ENCODE results near the gene CYBB.

GRCh38 chrX:37757082-37757481 is 22.8 kb upstream of the CYBB start:
- TF ChIP-seq CTCF (IDR thresholded peaks at IDR 0.05; ENCODE audit: insufficient read depth, low read length) = no peak
- TF ChIP-seq REST (IDR thresholded peaks at IDR 0.05; ENCODE audit: insufficient replicate concordance, low read depth) = no peak
- no peak for TF ChIP-seq SPI1 (IDR thresholded peaks at IDR 0.05; ENCODE audit: borderline replicate concordance, low read depth)
- no peak for TF ChIP-seq POLR2AphosphoS5 (IDR thresholded peaks at IDR 0.05; ENCODE audit: low read depth)
